Breast epithelium (tissue), 4 donors: Measurements from ENCODE around the gene MACO1. TPM values are rescaled to one million over a fixed set of nuclear protein-coding genes. Genes with fewer than 3 reads are reported as not detected.

ENCODE experiments used
- DNase-seq, 2 donors: peaks; one replicate each; pipeline ENCODE4 v3.0.0-alpha.2; 2019; ENCODE audit warnings: low spot score in 2 of 2
- H3K27ac ChIP-seq, 2 donors: fragments of 200-600 bp; sonication (generic) in 1 of 2; one replicate each; pipeline ENCODE4 v1.5.1; 2016 to 2019; ENCODE audit warnings: mild to moderate bottlenecking in 1 of 2
- H3K27me3 ChIP-seq, 2 donors: fragments of 200-600 bp; sonication (generic) in 1 of 2; one replicate each; pipeline versions ENCODE4 v1.5.1 to v1.6.0; 2017 to 2019; ENCODE audit warnings: control low read depth in 1 of 2, mild to moderate bottlenecking in 1 of 2
- H3K36me3 ChIP-seq: fragments of 200-600 bp; one replicate; pipeline ENCODE4 v1.5.1; 2019
- H3K4me1 ChIP-seq, 2 donors: fragments of 200-600 bp; sonication (generic); one replicate each; pipeline ENCODE4 v1.5.1; 2016 to 2019; ENCODE audit warnings: control low read depth in 1 of 2
- H3K4me3 ChIP-seq, 3 donors: fragments of 200-600 bp; sonication (generic); 1 replicate in 2 of 3; 2 replicates in 1 of 3; pipeline ENCODE4 v1.5.1; 2016 to 2019; ENCODE audit warnings: mild to moderate bottlenecking in 3 of 3, moderate library complexity in 2 of 3
- H3K9me3 ChIP-seq, 2 donors: fragments of 200-600 bp; sonication (generic) in 1 of 2; one replicate each; pipeline ENCODE4 v1.5.1; 2016 to 2019; ENCODE audit warnings: control low read depth in 1 of 2
- CTCF ChIP-seq, 3 donors: fragments of 450-650 bp; IDR thresholded peaks; one replicate each; pipeline ENCODE4 v1.5.1; 2016 to 2017; ENCODE audit warnings: antibody characterized with exemption in 3 of 3, mild to moderate bottlenecking in 3 of 3, moderate library complexity in 3 of 3
- POLR2A ChIP-seq: fragments of 450-650 bp; IDR thresholded peaks from one replicate; pipeline ENCODE4 v1.6.1; 2016; ENCODE audit warnings: antibody characterized with exemption, mild to moderate bottlenecking, moderate library complexity
- POLR2AphosphoS5 ChIP-seq, 3 donors: sonication (generic); formaldehyde crosslinking; IDR thresholded peaks; one replicate each; pipeline ENCODE4 v1.6.1; 2017; ENCODE audit warnings: antibody characterized with exemption in 3 of 3
- intact Hi-C: fragments of 100-400 bp; cut with DNase I; formaldehyde crosslinking; loops from one replicate; pipeline ENCODE4 v1.15.1; 2023; ENCODE audit warnings: low total_unique reads
- total RNA-seq, 3 donors: library from RNA; depleted of rRNA; stranded (reverse); fragments of >200 nt; gene quantifications; one replicate each; pipeline ENCODE4 v1.1.0, GENCODE V29; 2016

The MACO1 gene
- total RNA-seq, 3 donors from 2014 or later, result 15.0 to 24.0 (median 17.7) TPM

GRCh38 chr1:25431955-25432719 lies 1.4 kb downstream of the MACO1 start:
- no peaks in the 10 kb centered on the region for H3K9me3 ChIP-seq
- intact Hi-C loops, result no loop called here
- peak overlapping the region in 1 of 2 donors; percentile 88 for H3K27ac ChIP-seq

GRCh38 chr1:25432749-25433388 lies 2.2 kb downstream of the MACO1 start:
- DNase-seq, result no peak
- H3K27me3 ChIP-seq, result no peaks in the 10 kb centered on the region
- no peaks in the 10 kb centered on the region for H3K9me3 ChIP-seq
- H3K36me3 ChIP-seq, result no peaks in the 10 kb centered on the region
- TF ChIP-seq CTCF (IDR thresholded peaks at IDR 0.05), result no peak
- no peak for TF ChIP-seq POLR2A
- TF ChIP-seq POLR2AphosphoS5 (IDR thresholded peaks at IDR 0.05), result no peak
- H3K4me1 ChIP-seq, result peaks cover 4 to 11% of the 10 kb centered on the region in 2 donors
- intact Hi-C loops, result no loop called here
- no peak overlapping the region for H3K4me3 ChIP-seq
- H3K27ac ChIP-seq, result no peak overlapping the region

More at GRCh38 chr1:25431955-25432719, 1.4 kb downstream of the MACO1 start:
- H3K27me3 ChIP-seq, result no peaks in the 10 kb centered on the region
- peaks cover 4 to 11% of the 10 kb centered on the region in 2 donors for H3K4me1 ChIP-seq
- TF ChIP-seq POLR2AphosphoS5 (IDR thresholded peaks at IDR 0.05) (no peak), CTCF (IDR thresholded peaks at IDR 0.05) (no peak), POLR2A (no peak)
- no peaks in the 10 kb centered on the region for H3K36me3 ChIP-seq
- DNase-seq, result no peak
- H3K4me3 ChIP-seq, result peak overlapping the region; percentile 92 to 97 (median 95)

GRCh38 chr1:25433389-25434186 lies 2.9 kb downstream of the MACO1 start:
- peaks cover 4 to 11% of the 10 kb centered on the region in 2 donors for H3K4me1 ChIP-seq
- intact Hi-C loops, result no loop called here
- H3K27me3 ChIP-seq, result no peaks in the 10 kb centered on the region
- DNase-seq, result no peak
- H3K4me3 ChIP-seq, result no peak overlapping the region
- no peak for TF ChIP-seq CTCF (IDR thresholded peaks at IDR 0.05)
- no peak for TF ChIP-seq POLR2AphosphoS5 (IDR thresholded peaks at IDR 0.05)
- no peak for TF ChIP-seq POLR2A
- H3K9me3 ChIP-seq, result no peaks in the 10 kb centered on the region
- H3K27ac ChIP-seq, result no peak overlapping the region
- no peaks in the 10 kb centered on the region for H3K36me3 ChIP-seq

GRCh38 chr1:25435397-25436108 lies 4.9 kb downstream of the MACO1 start:
- no peaks in the 10 kb centered on the region for H3K9me3 ChIP-seq
- H3K4me3 ChIP-seq, result peak overlapping the region in 1 of 3 donors; percentile 1
- H3K4me1 ChIP-seq, result peaks cover 4 to 11% of the 10 kb centered on the region in 2 donors
- no peaks in the 10 kb centered on the region for H3K36me3 ChIP-seq
- DNase-seq, result no peak
- H3K27ac ChIP-seq, result peak overlapping the region; percentile 22 to 28
- no peaks in the 10 kb centered on the region for H3K27me3 ChIP-seq
- intact Hi-C loops, result no loop called here
- TF ChIP-seq POLR2A (no peak), POLR2AphosphoS5 (IDR thresholded peaks at IDR 0.05) (no peak), CTCF (IDR thresholded peaks at IDR 0.05) (no peak)
